Vagina (tissue), 2 donors: ENCODE measurements around the gene TMEM141.

Experiments used
- CTCF ChIP-seq, 3 experiments: fragments of 450-650 bp in 2 of 3; fragments of 200-600 bp in 1 of 3; sonication (generic) in 1 of 3; IDR thresholded peaks; one replicate each; pipeline ENCODE4 v1.5.1; 2017 to 2019; ENCODE audit warnings: antibody characterized with exemption in 3 of 3, mild to moderate bottlenecking in 2 of 3, moderate library complexity in 2 of 3
- POLR2A ChIP-seq, 2 donors: fragments of 450-650 bp; IDR thresholded peaks; one replicate each; pipeline ENCODE4 v1.6.1; 2017; ENCODE audit warnings: antibody characterized with exemption in 2 of 2, mild to moderate bottlenecking in 2 of 2, moderate library complexity in 2 of 2
- POLR2AphosphoS5 ChIP-seq, 2 donors: sonication (generic); formaldehyde crosslinking; IDR thresholded peaks; one replicate each; pipeline ENCODE4 v1.9.0; 2017; ENCODE audit warnings: antibody characterized with exemption in 2 of 2, mild to moderate bottlenecking in 2 of 2, low read depth in 1 of 2; ENCODE audit not compliant: insufficient read depth in 1 of 2

DNA sequence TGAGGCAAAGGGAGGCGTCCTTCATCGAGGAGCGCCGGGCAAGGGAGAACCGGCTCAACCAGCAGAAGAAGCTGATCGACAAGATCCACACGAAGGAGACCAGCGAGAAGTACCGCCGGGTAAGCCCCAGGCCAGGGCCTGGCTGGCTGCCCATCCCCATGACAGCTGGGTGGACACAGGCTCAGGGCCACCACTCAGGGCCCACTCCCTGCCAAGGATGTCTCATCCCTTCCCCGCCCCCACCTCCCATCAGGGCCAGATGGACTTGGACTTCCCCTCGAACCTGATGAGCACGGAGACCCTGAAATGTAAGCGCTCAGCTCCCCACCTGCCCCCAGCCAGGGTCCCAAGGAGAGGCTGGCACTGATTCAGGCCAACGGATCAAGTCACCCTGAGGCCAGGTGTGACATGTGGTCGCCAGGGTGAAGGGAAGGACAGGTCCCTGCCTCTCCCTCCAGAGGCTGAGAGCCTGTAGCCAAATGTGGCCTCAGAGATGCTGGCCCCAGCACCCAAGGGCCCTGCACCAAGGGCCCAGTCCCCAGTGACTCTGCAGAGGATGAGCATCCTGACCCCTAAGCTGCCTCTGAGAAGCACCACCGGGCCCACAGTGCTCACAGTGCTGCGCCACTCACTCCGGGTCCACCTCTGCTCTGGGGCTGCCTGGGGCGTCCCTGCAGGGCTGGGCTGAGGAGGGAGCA, 13.5 kb downstream of the TMEM141 start:
- TF ChIP-seq CTCF (IDR thresholded peaks at IDR 0.05) (no peak), POLR2A (IDR thresholded peaks at IDR 0.05) (no peak), POLR2AphosphoS5 (IDR thresholded peaks at IDR 0.05; ENCODE audit: insufficient read depth in 1 of 2, low read depth in 1 of 2) (no peak)
